NCI-H526 (cell line): Measurements from ENCODE around the gene FAM89A.

Experiments
- DNase-seq, 2 experiments: peaks; one replicate each; lab custom pipeline; 2025; lab: John Stamatoyannopoulos, UW

Gene FAM89A

DNA sequence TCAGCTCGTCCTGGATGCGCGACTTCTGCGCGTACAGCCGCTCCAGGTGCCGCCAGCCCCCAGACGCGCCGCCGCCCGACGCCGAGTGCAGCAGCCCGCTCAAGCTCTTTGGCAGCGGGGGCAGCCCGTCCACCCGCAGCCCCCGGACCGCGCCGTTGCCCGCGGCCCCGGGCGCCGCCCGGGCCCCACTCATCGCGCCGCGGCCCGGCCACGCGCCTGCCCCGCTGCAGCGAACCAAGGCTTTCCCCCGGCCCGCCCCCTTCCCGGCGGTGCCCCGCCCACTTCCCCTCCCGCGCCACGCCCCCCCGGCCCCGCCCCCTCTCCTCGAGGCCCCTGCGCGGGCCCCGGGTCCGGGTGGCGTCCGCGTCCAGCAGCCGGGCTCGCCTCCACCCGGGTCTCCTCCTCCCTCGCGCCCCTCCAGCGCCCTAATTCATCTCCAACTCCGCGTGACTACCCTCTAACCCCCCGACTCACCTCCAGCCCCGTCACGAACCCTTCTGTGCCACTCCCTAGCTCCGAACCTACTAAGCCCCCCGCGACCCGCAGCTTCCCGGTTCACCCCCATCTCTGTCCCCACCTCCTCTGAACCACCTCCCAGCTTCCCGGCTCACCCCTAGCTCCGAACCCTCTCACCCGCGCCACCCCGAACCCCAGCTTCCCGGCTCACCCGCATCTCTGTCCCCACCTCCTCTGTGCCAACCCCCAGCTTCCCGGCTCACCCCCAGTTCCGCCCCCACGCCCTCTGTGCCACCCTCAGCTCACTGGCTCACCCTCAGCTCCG, at the start of gene FAM89A:
Gene FAM89A, minus strand, starts transcription at position 236 of the 781 bp plus-strand sequence. Its CDS starts 43 bp downstream, at position 193.
- peak in 1 of 2 experiments; percentile 49 for DNase-seq

DNA sequence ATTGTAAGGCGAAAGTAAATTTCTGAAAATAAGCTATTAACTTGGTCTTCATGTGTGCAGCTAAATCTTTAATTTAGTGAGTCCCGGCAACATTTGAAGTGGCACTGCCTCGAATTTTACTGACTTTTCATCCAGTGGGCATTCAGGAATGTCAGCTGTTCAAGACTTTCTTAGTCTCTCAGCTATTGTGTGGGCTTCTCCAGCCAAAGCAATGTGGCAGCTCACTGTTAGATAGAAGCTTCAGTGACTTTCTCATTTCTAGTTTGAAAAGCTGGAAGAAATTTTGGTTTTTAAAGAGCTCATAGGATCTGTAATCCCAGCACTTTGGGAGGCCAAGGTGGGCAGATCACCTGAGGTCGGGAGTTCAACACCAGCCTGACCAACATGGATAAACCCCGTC, 44.3 kb upstream of the FAM89A start:
- DNase-seq: no peak

DNA sequence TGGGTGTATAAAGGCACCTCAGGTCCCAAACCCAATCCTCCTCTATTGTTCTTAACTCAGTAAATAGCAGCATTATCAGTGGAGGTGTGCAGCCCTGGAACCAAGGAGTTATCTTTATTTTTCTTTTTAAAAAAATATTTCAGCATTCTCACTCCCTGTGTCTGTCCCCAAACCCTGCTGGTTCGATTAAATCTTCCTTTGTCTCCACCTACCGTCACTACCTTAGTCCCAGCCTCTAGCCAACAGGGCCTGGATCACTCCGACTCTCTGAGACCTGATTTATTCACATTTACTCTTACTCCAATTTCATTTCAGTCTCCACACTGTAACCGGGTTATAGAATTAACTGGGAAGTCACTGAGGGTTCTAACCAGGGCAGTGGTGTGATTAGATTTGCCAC, 39.1 kb upstream of the FAM89A start:
- no peak for DNase-seq

DNA sequence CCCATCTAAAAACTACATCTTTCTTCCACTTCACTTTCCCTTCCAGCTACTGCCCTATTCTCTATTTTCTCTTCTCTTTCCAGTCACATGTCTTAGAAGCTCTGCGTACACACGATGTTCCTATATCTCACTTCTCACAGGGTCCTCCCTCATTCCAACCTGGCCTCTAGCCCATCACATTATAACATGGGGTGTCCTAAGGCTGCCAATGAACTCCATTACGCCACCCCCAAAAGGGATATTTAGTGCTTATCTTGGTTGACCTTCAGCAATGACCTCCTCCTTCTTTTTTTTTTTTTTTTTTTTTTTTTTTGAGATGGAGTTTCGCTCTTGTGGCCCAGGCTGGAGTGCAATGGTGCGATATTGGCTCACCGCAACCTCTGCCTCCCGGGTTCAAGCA, 38.2 kb upstream of the FAM89A start:
- no peak for DNase-seq

DNA sequence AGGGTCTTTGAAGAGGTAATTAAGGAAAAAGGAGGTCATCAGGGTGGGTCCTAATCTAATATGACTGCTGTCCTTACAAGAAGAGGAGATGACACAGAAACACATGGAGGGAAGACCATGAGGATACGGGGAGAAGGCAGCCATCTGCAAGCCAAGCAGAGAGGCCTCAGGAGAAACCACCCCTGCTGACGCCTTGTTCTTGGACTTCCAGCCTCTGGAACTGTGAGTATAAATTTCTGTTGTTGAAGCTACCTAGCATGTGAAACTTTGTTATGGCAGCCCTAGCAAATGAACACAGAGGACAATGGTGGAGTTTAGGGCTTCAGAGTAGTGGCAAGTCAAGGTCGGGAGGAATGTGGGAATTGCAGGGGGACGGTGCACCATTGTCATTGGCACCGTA, 36.7 kb upstream of the FAM89A start:
- DNase-seq: no peak

DNA sequence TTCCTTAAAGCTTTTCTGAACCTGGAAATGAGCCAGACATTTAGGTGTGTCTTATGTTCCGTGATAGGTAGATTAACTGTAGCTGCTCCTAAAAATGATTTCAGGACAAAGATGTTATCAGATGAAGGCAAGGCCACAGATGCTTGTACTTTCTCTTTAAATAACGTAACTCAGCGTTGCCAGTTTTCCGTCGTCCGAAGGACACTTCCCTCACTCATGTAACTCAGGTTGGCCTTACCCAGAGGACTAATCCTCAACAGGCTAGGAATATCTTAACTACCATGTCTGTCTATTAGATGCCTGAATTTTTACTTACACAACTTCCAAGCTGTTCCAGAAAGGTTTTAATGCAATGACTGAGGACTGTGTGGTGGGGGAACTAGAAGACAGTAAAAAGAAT, 35.4 kb upstream of the FAM89A start:
- DNase-seq: no peak

DNA sequence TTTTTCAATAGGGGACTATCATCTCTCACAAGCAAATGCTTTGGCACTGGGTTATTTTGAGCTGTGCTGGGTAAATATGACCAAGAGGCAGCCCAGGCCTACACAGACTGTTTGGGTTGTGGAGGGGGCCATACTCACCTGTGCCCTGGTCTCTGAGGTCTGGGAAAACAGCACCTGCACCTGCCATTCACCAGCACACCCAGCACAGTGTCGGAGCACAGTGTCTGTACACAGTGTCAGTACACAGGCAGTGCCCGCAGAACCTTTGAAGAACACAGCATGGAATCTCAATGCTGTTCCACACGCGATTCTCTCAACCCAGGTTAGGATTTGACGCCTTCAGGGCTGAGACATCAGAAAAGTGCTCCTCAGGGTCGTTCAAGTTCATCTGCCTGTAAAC, 35.0 kb upstream of the FAM89A start:
- no peak for DNase-seq

DNA sequence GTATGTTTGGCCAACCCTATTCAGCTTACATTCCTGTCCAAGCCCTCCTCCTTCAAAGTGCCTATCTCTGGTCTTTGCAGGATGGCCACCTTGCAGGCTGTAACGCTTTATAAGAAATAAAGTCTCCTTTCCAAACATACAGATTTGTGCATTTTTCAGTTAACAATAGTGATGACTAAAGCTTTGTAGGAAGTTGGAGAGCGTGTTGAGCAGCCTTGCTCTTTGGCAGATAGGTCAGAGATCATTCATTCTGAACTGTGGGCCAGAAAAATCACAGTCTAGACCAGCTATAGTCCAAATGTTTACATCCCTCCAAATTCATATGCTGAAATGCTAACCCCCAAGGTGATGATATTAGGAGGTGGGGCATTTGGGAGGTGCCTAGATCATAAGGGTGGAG, 34.0 kb upstream of the FAM89A start:
- no peak for DNase-seq

DNA sequence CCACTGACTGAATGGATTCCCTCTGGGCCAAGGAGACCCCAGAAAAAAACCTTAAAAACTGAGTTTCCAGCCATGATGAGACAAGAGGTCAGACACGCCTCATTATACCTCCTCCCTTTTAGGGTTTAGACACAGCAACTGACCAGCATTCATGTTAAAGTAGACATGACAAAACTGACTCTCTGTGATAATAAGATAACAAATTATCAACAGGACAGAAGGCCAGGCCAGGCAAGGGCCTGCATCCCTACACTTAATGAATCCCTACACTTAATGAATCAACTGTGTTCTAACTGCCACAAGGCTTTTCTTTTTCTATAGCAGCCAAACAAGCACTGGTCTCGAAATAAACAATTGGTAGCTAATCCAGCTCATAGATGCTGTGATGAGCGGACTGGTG, 33.3 kb upstream of the FAM89A start:
- DNase-seq: no peak

DNA sequence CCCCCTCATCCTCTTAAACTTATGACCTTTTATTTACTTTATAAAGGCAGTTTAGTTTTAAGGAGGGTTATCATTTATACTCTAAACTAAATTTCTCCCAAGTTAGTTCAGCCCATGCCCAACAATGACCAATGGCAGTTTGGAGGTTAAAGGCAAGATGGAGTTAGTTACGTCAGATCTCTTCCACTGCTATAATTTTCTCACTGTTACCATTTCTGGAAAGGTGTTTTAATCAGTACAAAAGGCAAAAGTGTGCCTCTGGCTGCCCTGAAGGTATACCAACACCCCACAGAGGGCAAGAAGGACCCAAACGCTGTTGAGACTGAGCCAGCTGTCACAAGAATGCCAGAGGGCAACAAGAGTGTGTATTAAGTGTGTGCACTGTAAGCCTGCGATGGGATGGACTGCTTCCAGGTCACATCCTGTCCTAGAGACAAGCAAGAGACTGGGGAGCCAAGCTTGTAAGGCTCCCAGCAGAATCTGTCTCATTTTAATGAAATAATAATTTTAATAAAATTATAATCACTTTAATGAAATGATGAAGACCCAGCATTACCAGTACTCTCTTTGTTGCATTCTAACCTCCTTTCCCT, 32.5 kb upstream of the FAM89A start:
- DNase-seq: no peak

DNA sequence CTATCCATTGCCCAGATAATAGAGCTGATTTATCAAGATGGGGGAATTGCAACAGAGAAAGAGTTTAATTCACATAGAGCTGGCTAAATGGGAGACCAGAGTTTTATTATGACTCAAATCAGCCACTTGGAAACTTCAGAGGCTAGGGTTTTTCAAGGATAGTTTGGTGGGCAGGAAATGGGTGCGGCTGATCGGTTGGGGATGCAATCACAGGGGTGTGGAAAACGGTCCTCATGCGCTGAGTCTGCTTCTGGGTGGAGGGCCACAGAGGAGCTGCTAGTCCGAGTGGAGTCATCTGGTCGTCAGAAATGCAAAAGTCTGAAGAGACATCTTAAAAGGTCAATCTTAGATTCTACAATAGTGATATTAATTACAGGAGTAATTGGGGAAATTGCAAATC, 32.0 kb upstream of the FAM89A start:
- no peak for DNase-seq

DNA sequence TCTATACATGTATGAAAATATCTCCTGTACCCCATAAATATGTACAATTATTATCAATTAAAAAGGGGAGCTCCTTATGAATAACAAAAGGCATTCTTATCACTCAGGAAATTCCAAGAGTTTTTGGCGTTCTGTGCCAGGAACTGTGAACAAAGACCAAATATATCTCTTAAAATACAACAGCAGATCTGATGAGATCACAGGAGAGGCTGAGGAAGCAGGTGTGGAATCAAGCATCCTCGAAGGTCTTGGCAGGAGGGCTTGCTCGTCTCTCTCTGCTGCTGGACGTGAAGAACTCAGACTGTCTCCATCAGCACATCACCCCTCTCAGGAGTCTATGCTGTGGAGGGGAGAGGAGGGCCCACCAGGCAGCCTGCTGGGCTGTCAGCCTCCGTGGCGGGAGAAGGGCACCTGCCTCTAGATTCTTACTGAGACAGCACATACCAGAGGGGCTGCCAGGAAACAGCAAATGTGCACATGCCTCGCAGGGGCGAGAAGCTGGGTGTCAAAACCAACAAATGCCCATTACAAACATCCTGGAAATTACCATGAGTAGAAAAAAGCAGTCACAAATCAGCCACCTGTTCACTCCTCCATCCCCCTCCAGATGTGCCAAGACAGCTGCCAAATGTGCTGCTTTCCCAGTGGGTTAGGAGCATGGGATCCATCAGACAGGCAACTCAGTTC, 30.8 kb upstream of the FAM89A start:
- no peak for DNase-seq

DNA sequence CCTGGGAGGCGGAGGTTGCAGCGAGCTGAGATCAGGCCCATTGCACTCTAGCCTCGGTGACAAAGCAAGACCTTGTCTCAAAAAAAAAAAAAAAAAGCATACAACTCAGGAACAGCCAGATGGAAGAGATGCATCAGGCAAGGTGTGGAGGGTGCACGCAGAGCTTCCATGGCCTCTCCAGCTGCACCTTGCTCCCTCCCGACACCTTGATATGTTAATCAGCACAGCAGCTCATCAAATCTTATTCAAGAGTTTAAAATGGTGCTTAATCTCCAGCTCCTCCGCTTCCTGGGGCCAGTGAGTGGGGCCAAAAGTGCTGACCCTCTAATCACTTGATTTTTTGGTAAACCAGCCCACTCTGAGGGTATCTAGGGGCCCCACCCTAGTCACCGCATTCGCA, 29.3 kb upstream of the FAM89A start:
- no peak for DNase-seq

DNA sequence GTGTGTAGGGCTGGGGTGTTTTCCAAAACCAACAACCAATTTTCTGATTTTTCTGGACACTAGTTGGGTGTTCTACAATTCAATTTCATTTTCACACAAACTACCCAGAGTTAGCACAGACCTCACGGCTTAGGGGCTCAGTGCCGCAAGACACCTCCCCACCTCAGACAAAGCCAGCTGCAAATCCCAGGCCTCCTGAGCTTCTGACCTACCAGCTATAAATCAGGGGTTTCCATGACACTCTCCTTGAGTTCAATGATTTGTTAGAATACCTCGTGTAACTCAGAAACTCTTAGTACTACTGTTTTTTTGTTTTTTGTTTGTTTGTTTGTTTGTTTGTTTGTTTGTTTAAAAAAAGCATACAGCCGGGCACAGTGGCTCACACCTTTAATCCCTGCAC, 28.7 kb upstream of the FAM89A start:
- DNase-seq: no peak

DNA sequence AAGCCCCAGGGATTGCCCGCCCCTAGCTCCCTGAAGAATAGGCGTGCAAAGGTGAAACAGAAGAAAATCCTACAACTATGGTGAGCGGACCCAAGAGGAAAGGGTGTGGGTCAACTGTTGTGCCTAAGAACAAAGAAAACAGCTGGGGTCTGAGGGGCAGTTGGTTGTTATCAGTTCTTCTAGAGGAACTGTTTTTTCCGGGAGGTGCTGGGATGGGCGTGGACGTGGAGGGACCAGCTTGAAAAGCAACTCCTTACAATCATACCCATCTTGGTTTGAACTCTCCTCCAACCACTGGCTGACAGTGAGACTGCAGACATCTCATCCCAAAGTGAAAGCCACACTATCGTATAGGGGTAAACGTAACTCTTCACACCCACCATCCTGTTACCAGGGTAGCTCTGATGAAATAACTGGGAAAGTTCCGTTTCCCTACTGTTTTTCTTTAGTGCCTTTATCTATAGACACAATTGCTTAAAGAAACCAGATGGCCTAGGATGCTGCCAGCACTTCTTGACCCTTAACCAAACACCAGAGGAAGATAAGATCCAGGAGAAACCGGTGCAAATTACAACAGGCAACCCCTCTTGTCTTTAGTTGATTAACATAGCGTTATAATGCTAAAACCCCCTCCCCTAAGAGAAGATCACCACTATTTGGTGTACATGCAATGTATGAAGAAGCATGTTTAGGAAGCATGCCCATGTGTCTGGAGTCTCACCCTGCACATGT, 25.6 kb upstream of the FAM89A start:
- DNase-seq: no peak

DNA sequence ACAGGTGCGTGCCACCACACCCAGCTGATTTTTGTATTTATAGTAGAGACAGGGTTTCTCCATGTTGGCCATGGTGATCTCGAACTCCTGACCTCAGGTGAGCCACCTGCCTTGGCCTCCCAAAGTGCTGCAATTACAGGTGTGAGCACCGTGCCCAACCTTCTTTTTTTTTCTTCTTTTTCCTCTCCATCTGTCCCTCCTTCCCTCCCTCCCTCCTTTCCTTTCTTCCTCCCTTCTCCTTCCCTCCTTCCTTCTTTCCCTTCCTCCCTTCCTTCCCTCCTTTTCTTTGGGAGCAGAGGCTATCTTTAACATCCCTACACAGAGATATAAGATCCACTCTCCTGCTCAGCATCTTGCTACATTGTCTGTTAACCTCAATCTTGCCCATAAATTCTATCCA, 24.4 kb upstream of the FAM89A start:
- DNase-seq: no peak

DNA sequence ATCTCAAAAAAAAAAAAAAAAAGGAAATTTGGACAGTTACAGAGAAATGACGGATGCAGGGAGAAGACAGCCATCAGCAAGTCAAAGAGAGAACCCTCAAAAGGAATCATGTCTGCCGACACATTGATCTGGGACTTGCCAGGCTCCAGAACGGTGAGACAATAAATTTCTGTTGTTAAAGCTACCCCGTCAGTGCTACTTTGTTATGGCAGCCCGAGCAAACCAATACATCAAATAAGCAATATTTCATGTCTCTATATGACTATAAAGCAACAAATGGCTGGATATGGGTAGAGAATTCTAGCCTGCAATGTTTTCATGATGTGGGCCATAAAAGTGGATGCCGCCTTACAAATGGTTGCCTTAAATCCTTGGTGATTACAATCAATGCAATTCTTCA, 23.3 kb upstream of the FAM89A start:
- DNase-seq: no peak

DNA sequence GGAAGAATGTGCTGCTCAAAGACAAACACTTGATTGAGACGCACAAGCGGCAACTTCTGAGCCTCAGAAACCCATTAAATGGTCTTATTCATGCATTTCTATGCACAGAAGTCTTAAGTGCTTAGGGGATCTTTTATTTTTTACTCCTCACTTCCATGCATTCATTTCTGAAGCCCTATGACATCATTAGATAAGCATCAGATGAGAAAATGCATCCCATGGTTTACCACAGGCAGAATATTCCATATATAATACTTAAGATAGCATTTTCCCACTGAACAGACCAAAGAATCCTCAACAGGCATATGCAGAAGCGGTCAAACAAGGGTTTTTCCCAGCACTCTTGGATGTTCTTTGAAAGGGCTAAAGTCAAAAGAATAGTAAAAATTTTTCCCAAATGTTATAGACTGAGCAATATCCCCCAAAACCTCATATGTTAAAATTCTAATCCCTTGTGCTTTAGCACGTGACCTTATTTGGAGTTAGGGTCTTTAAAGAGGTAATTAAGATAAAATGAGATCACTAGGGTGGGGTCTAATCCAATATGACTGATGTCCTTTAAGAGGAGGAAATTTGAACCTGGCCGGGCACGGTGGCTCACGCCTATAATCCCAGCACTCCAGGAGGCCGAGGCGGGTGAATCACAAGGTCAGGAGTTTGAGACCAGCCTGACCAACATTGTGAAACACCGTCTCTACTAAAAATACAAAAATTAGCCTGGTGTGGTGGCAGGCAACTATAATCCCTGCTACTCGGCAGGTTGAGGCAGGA, 22.6 kb upstream of the FAM89A start:
- no peak for DNase-seq

DNA sequence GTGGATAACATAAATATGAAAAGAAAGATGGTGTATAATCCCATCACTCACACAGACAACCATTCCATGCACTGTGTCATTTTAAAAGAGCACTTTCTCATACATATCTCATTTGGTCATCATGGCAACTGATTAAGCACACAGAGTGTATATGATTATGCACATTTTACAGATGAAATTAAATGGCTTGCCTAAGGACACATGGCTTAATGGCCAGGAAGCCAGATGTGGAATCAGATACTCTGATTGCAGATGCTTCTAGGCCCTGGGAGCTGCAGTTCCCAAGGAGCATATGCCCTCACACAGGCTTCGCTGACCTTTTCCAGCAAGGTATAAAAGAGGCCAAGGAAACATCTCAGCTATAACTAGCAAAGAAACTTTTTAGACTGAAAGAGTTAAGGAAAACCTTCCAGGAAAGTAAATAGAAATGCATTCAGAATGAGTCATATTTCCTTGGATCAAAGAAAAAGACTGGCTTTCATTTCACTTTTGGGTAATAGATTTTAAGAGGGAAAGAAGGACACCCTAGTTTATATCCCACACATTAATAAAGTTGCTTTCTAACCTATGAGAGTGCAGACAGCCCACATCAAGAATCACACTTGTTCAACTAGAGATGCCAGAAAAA, 19.6 kb upstream of the FAM89A start:
- DNase-seq: no peak

DNA sequence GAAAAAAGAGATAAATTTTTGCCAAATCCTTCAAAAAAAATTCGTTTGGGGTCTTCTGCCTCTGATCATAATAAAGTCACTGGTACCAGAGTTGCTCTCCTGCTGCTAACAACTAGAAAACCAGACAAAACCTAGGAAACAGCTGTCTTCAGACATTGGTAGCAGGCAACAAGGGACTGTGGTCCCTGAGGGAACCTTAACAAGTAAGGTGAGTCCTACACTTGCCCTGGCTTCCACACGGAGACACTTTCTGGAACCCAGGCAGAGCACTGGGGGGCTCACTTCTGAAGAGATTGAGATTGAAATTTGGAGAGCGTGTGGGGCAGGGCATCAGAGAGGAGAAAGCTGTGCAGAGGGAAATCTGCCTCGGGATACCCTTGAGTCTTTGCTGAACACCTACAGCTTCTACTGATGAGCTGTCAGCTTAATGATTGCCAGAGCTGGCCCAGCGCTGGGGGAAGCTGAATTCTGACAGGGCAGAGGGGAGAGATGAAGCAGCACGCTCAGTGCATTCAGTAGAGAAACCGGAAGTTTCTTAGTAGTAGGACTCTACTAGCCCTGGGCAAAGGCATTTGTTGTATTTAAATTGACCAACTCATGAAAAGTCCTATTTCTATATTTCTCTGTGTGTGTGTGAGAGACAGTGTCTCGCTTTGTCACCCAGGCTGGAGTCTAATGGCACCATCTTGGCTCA, 18.5 kb upstream of the FAM89A start:
- DNase-seq: no peak

DNA sequence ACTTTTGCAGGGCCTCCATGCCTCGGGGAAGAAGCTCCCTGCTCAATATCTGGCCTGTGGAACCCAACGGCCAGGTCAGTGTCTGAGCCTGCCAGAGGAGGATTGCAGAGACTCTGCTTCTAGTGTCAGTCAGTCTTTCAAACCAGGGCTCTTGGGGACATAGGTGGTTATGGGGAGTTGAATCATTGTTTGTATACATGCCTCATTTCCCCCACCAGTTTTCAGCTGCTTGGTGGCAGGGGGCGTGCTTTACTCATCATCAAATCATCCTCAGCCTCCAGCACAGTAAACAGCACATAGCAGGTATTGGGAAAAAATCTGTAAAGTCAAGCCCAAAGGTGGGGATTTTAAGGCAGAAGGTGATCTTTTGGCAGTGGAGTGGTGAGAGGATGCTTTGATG, 17.4 kb upstream of the FAM89A start:
- no peak for DNase-seq
